ENCODE results near the gene FRZB.
A peak's percentile ranks its signal among the peaks of the same experiment; 100 is the strongest.
"Not testable (repeated sequence)": the region's sequence is repeated elsewhere in the genome, so short reads cannot be mapped to it uniquely, and the experiment has no call there.

FRZB gene

DNA sequence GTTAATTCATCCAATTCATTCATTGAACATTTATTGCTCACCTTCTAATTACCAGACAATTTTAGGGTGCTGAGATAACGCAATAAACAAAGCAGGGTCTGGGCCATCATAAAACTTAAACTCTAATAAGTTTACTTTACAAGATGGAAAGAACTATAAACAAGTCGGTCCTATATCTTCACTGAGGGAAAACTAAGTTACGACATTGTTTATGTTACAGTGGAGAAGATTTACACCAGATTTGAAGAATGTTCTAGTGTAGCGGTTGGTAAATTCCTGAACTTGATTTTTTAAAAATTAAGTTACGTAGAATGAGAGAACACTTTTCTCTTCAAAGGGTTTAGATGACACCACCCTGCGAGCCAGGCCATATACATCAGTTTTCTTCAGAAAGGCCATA, 20.7 kb upstream of the FRZB start:
- no peak for DNase-seq
- Histone ChIP-seq H3K36me3 (no peaks in the 10 kb centered on the region), H3K27me3 (no peaks in the 10 kb centered on the region), H3K4me1 (no peaks in the 10 kb centered on the region), H3K9me3 (no peaks in the 10 kb centered on the region), H3K4me3 (ENCODE audit: low read depth, low read length) (no peak overlapping the region)
- TF ChIP-seq, protein P1, sequence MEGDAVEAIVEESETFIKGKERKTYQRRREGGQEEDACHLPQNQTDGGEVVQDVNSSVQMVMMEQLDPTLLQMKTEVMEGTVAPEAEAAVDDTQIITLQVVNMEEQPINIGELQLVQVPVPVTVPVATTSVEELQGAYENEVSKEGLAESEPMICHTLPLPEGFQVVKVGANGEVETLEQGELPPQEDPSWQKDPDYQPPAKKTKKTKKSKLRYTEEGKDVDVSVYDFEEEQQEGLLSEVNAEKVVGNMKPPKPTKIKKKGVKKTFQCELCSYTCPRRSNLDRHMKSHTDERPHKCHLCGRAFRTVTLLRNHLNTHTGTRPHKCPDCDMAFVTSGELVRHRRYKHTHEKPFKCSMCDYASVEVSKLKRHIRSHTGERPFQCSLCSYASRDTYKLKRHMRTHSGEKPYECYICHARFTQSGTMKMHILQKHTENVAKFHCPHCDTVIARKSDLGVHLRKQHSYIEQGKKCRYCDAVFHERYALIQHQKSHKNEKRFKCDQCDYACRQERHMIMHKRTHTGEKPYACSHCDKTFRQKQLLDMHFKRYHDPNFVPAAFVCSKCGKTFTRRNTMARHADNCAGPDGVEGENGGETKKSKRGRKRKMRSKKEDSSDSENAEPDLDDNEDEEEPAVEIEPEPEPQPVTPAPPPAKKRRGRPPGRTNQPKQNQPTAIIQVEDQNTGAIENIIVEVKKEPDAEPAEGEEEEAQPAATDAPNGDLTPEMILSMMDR (IDR thresholded peaks at IDR 0.05; ENCODE audit: low read depth, low read length): no peak

GRCh38 chr2:182885771-182886170, 19.3 kb upstream of the FRZB start:
- H3K9me3 ChIP-seq: no peaks in the 10 kb centered on the region
- no peak overlapping the region for H3K4me3 ChIP-seq (ENCODE audit: low read depth, low read length)
- H3K4me1 ChIP-seq: no peaks in the 10 kb centered on the region
- H3K36me3 ChIP-seq: no peaks in the 10 kb centered on the region
- DNase-seq: no peak
- H3K27me3 ChIP-seq: no peaks in the 10 kb centered on the region
- TF ChIP-seq, protein P1 (IDR thresholded peaks at IDR 0.05; ENCODE audit: low read depth, low read length): no peak

DNA sequence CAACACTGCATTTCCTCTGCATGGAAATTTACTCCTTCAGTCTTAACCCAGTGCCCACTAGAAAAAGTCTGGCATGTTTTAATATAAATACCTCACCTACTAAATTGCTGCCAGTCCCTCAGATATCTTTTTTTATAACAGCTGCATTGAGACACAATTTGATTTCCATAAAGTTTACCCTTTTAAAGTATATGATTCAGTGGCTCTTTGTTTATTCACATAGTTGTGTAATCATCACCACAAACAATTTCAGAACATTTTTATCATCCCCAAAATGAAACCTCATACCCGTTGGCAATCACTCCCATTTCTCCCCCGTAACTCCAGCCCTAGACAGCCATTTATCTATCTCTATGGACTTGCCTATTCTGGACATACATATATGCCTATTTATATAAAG, 17.0 kb upstream of the FRZB start:
- Histone ChIP-seq H3K36me3 (no peaks in the 10 kb centered on the region), H3K9me3 (no peaks in the 10 kb centered on the region), H3K4me3 (ENCODE audit: low read depth, low read length) (no peak overlapping the region), H3K4me1 (no peaks in the 10 kb centered on the region), H3K27me3 (no peaks in the 10 kb centered on the region)
- no peak for DNase-seq
- TF ChIP-seq, protein P1 (IDR thresholded peaks at IDR 0.05; ENCODE audit: low read depth, low read length): no peak

GRCh38 chr2:182880100-182880499, 13.7 kb upstream of the FRZB start:
- not testable (repeated sequence) for H3K27me3 ChIP-seq; H3K36me3 ChIP-seq; H3K4me1 ChIP-seq; DNase-seq; H3K9me3 ChIP-seq; H3K4me3 ChIP-seq (ENCODE audit: low read depth, low read length)

DNA sequence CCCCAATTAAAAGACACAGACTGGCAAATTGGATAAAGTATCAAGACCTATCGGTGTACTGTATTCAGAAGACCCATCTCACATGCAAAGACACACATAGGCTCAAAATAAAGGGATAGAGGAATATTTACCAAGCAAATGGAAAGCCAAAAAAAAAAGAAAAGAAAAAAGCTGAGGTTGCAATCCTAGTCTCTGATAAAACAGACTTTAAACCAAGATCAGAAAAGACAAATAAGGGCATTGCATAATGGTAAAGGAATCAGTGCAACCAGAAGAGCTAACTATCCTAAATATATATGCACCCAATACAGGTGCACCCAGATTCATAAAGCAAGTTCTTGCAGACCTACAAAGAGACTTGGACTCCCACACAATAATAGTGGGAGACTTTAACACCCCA, 10.2 kb upstream of the FRZB start:
- H3K4me1 ChIP-seq; H3K9me3 ChIP-seq; H3K4me3 ChIP-seq (ENCODE audit: low read depth, low read length); DNase-seq; H3K27me3 ChIP-seq; H3K36me3 ChIP-seq: not testable (repeated sequence)

DNA sequence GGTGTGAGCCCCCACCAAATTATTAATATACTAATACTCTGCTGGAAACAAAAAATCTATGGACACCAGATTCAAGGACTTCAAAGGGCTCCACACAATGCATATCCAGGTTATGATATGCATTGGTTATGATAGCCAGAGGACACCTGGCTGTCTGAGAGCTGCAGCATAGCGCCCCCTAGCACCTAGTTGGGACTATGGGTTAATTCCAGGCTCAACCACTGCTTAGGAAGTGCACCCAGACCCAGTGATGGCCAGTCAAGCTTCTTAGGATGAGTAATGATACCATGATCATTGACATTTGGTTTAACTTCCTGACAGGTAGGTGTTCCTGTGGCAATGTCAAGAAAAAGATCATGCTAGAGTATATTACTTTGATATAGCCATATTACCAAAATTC, 3.8 kb upstream of the FRZB start:
- Histone ChIP-seq H3K4me3 (ENCODE audit: low read depth, low read length) (no peak overlapping the region), H3K4me1 (no peaks in the 10 kb centered on the region), H3K36me3 (no peaks in the 10 kb centered on the region), H3K27me3 (no peaks in the 10 kb centered on the region), H3K9me3 (no peaks in the 10 kb centered on the region)
- DNase-seq: peak; percentile 50
- TF ChIP-seq, protein P1 (IDR thresholded peaks at IDR 0.05; ENCODE audit: low read depth, low read length): peak; percentile 64

- Histone ChIP-seq H3K4me3 (ENCODE audit: low read depth, low read length) (no peak overlapping the region), H3K36me3 (no peaks in the 10 kb centered on the region), H3K9me3 (no peaks in the 10 kb centered on the region), H3K27me3 (no peaks in the 10 kb centered on the region), H3K4me1 (no peaks in the 10 kb centered on the region)
- TF ChIP-seq, protein P1 (IDR thresholded peaks at IDR 0.05; ENCODE audit: low read depth, low read length): no peak
- DNase-seq: no peak
Observed at GRCh38 chr2:182868054-182868796, 1.8 kb upstream of the FRZB start.
